ENCODE data around the gene STOML1.
"Not testable (repeated sequence)": the region's sequence is repeated elsewhere in the genome, so short reads cannot be mapped to it uniquely, and the experiment has no call there.

The STOML1 gene

GRCh38 chr15:73986776-73987056, 5.4 kb downstream of the STOML1 start:
- DNase-seq: no peak

DNA sequence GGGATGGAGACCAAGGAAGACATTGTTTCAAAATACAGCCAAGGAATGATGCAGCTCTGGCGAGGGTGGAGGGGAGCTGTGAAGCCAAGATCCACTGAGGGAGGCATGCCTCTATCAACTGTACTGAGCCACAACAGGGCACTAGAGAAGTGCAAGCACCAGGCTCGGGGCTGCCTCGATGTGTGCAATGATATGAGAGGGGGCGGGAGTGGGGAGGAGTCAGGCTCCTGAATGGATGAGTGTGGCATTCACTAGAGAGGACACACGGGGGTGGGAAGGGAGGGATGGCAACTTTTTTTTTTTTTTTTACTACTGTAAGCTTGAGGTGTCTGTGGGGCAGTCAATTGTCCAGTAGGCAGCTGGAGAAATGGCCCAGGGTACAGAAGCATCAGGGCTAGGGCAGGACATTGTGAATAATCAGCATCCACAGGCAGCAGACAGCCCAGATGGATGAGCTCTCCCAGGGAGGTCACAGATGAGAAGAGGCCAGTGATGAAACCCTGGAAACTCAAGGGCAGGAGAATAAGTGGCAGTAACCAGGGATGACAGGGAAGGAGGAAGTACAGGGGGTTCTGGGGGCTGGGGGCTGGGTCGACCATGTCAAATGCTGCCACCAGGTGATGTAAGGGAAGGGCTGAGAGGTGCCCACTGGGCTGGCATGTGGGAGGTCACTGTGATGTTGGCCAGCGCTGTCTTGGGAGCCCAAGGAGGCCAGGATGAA, 5.9 kb downstream of the STOML1 start:
- DNase-seq: no peak

DNA sequence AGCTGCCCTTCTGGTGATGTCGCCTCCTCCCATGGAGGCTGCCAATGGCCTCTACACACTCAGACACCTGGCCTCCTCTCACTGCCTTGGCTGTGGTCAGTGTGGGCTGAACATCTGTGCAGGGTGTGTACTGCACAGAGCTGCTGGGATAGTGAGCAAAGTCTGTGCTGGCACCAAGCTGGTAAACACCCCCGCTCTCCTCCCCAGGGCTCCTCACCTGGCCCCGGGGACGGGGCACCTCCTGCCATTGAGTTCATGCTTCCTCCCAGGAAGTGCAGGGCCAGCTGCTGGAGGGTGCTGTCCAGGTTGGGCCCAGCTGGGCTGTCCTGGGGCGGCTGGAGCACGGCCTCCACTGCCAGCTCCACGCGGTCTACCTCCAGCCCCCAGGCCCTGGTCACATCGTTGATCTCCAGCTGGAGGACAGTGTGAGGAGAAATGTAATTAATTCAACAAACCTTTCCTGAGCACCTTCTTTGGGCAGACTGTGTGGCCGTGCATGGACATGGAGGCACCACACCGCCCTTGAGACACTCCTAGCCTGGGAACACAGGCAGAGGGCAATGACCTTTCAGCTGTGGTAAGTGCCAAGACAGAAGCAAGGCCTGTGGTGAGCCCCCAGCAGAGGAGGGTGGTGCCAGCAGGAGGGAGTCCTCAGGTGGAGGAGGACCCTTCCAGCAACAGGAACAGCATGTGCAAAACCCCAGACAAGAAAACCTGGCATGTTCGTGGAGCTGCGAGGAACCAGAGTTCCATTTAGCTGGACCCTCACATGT, 6.8 kb downstream of the STOML1 start:
- peak; percentile 63 for DNase-seq

- DNase-seq: no peak
Observed at GRCh38 chr15:73984208-73984979, 7.7 kb downstream of the STOML1 start.

GRCh38 chr15:73983773-73984172, 8.3 kb downstream of the STOML1 start:
- DNase-seq: no peak

- peak; percentile 78 for DNase-seq
Observed at GRCh38 chr15:73983211-73983727, 8.8 kb downstream of the STOML1 start.

DNA sequence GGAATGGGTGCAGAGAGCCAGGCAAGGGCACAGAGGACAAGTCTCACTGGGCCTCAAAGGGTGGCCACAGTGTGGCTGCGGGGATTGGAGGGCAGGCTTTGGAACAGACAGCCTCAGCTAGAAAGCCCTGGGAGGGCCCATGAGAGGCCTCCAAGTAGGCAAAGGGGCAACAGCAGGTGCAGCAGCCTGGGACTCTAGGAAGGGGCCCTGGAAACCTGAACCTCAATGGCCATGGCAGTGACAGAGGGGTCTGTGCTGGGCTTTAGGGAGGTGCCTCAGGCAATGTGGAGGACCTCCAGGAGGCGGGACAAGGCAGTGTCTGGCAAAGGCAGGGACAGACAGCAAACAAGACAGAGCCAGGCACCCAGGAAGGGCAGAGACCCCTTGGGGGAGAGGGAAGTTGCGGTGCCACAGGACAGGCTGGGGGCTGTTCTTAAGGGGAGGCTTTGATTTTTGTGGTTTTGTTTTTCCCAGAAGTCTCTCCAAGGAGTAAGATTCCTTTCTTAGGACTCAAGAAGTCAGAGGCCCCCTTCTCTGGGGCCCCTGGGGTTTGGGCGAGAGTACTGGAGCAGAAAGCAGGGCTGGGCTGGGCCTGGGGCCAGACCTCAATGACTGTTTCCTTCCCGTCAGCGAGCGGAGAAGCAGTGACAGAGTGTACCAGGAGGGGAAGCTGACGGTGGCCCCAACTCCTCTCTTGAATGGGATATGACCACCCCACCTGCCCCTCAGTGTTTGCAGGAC, 9.7 kb downstream of the STOML1 start:
- DNase-seq: peak; percentile 98

GRCh38 chr15:73981761-73982221, 10.3 kb downstream of the STOML1 start:
- DNase-seq: no peak

DNA sequence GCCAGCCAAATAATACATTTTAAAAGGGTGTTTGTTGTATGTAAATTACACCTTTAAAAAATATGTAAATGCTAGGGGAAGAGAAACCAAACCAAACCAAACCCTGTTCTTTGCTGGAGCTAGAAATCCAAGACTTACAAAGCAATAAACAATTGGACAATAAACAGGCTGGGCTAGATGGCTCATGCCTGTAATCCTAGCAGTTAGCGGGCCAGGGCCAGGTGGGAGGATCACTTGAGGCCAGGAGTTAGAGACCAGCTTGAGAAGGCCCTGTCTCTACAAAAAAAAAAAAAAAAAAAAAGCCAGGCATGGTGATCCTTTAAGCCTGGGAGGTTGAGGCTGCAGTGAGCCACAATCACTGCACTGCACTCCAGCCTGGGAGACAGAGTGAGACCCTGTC, 12.5 kb downstream of the STOML1 start:
- DNase-seq: no peak

GRCh38 chr15:73978896-73979295, 13.2 kb downstream of the STOML1 start:
- no peak for DNase-seq

DNA sequence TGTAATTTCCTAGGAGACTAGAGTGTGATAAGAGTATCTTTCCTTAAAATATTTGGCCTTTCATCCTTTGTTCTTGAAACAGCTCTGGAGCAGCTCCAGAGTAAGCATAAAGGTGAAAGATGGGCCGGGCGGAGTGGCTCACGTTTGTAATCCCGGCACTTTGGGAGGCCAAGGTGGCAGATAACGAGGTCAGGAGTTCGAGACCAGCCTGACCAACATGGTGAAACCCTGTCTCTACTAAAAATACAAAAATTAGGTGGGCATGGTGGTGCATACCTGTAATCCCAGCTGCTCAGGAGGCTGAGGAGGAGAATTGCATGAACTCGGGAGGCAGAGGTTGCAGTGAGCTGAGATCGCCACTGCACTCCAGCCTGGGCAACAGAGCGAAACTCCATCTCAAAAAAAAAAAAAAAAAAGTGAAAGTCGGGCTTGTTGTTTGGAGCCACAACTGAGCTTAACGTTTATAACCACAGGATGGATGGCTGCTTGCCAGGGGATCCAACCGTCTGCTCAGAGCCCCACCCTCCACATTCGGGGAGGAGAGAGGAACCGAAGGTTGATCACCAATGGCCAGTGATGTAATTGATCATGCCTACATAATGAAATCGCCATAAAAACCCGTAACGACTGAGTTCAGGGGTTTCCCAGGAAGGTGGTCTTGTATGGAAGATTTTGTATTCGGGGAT, 16.5 kb downstream of the STOML1 start:
- peak; percentile 73 for DNase-seq

- not testable (repeated sequence) for DNase-seq
Observed at GRCh38 chr15:73973683-73974200, 18.4 kb downstream of the STOML1 start.

DNA sequence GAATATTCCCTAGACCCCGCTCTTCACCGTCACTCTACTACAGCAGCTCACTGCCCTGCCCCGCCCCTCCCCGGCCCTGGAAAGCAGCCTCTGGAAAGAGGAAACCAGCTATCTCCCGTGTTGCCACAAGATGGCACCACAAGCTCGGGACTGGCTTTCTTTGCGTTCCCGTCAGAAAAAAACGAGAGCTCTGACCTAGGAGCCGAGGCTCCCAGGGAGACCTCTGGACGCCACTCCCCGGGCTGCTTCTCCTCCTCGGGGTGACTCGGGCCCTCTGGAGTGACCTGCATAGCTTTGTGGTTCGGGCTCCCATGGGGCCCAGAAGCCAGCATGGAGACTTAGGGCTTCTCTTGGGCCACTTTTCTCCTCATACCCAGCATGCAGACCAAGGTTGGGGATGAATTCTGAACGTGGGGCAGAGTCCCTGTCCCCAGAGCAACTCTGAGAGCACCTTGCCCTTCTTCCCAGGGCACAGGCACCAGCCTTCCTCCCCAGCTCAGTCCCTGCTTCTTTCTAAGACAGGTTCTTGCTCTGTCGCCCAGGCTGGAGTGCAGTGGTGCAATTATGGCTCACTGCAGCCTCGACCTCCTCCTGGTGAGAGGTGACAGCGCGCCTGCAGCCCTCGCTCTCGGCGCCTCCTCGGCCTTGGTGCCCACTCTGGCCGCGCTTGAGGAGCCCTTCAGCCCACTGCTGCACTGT, 19.0 kb downstream of the STOML1 start:
- DNase-seq: peak; percentile 86

GRCh38 chr15:73969151-73969759, 22.8 kb downstream of the STOML1 start:
- no peak for DNase-seq

DNA sequence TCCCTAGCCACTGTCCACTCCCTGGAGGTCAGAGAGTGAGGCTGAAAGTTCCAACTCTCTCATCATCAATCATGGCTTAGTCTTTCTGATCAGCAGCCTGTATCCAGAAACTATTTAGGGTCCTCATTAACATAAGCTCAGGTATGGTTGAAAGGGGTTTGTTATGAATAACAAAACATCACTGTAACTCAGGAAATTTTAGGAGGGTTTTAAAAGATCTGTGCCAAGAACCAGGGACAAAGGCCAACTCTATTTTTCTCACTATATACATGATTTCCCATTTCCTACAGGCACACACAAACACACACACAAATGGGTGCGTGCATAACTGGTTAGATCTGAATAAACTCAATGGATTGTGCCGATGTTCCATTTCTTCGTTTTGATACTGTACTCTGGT, 23.6 kb downstream of the STOML1 start:
- DNase-seq: no peak

DNA sequence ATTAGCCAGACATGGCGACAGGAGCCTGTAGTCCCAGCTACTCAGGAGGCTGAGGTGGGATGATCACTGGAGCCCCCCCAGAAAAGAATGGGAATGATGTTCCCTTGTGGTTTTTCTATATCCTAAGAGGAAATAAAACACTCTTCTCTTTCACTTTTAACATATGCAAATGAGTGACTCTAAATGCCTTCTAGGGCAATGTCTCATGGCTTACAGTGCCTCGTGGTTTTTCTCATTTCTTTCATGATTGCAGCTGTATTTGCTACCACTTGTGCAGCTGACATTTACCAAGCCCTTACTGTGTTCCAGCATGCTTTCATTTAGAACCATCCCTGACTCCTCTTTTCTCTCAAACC, 26.4 kb downstream of the STOML1 start:
- DNase-seq: peak; percentile 56

GRCh38 chr15:73965094-73965757, 26.9 kb downstream of the STOML1 start:
- DNase-seq: no peak

DNA sequence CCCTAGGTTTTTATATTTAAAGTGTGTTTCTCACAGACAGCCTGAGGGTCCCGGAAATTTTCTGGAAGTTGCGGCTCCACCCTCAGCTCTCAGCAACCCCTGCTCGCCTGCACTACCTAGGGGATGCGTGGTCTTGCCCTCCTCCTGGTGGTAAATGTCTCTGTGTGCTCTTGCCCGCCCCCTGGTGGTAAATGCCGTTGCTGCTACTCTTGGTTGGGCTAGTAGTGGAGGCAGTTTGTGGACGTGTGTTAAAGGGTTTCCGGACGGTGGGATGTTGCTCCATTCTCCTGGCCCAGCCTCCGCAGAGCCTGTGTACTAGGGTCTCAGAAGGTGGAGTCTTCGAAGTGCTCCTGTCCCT, 27.4 kb downstream of the STOML1 start:
- peak; percentile 76 for DNase-seq

GRCh38 chr15:73962433-73962832, 29.7 kb downstream of the STOML1 start:
- DNase-seq: no peak

GRCh38 chr15:73960472-73961070, 31.5 kb downstream of the STOML1 start:
- DNase-seq: not testable (repeated sequence)
